Hair follicle dermal papilla cell (primary cell): ENCODE data around the gene KCNMB1. TPM values are rescaled to one million over a fixed set of nuclear protein-coding genes. Genes with fewer than 3 reads are reported as not detected.

Experiments used
- total RNA-seq: library from RNA; depleted of rRNA; stranded (reverse); fragments of >200 nt; gene quantifications from 2 replicates; pipeline ENCODE4 v1.2.3, GENCODE V29; 2012

KCNMB1 gene
- total RNA-seq, result under 0.01 and 0.12 TPM in 2 replicates

DNA sequence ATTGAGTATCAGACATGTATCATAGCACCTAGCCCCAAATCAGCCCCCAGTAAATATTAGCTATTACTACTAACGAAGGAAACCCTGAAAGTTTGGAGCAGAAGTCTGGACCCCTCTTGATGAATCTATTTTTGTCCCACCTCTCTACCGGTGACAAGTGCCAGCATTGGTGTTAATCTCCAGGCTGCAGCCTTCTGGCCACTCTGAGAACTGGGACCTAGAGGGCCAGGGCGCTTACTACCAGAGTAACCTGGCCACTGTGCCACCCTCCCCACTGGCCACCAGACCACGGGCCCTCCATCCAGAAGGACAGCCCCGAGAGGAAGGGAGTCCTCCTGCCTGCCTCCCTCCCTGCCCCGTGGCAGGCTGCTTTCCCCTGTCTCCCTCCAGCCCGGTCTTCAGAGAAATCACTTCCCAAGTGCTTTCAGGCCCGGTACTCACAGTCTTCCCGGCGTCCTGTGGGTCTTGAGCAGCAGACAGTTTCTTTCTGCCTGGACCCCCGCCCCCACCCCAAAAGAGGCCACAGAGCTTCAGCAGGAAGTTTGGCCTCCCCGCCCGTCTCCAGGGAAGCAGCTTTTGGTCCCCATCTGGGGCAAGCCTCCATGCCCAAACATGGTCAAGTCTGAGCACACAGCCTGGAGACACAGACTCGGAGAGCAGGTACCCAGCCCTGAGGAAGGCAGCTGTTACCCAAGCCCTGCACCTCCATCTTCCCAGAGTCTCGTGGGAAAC is at the start of gene KCNMB1:
Gene KCNMB1, minus strand, starts transcription at position 550 of the 732 bp plus-strand sequence. CDS start 3,920 bp downstream, outside the sequence.

Other genes starting within 250 kb of the KCNMB1 start
- gene C5orf58, start 156.4 kb downstream of the KCNMB1 start, total RNA-seq, result not detected in 2 replicates
- not detected in 2 replicates for gene LCP2, start 91.6 kb downstream of the KCNMB1 start, total RNA-seq
- gene KCNIP1, start 114.7 kb upstream of the KCNMB1 start, total RNA-seq, result 0.16 and 3.0 TPM in 2 replicates